Eye (tissue), 1 donor: Measurements from ENCODE around the gene ARMC9.
"Not testable (repeated sequence)": the region's sequence is repeated elsewhere in the genome, so short reads cannot be mapped to it uniquely, and the experiment has no call there.

ENCODE experiments used
- DNase-seq: peaks from one replicate; pipeline ENCODE4 v3.0.0-alpha.2; 2015

Gene ARMC9

DNA sequence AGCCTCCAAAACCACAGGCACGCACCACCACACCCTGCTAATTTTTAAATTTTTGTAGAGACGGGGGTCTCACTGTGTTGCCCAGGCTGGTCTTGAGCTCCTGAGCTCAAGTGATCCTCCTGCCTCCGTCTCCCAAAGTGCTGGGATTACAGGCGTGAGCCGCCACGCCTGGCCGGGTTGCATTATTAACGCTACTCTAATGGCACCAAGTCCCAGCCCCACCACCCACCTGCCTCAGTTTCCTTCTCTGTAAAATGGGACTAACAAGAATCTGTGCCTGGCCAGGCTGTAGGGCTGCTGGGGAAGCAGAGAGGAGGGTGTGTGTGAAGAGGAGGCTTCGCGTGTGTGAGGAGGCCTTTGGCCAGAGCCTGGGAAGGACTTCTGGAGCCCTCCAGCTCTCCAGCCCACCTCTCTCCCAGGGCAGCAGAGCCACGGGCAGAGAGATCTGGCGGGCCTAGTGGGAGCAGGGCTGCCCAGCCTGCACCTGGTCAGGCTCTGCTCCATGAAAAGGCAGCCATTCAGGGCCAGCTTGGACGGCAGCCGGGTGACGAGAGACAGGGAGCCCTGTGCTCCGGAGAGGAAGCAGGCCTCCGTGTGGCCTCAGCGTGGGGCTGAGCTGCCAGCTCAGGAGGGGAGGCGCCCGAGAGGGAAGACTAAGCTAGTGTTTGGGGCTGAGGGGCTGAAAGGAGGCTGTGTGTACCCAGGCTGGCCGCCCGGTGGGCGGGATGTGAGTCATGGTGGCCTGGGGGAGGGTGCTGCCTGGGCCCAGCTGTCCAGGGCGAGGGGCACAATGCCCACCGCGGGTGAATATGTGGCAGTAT lies 189.7 kb downstream of the ARMC9 start:
- no peak for DNase-seq

DNA sequence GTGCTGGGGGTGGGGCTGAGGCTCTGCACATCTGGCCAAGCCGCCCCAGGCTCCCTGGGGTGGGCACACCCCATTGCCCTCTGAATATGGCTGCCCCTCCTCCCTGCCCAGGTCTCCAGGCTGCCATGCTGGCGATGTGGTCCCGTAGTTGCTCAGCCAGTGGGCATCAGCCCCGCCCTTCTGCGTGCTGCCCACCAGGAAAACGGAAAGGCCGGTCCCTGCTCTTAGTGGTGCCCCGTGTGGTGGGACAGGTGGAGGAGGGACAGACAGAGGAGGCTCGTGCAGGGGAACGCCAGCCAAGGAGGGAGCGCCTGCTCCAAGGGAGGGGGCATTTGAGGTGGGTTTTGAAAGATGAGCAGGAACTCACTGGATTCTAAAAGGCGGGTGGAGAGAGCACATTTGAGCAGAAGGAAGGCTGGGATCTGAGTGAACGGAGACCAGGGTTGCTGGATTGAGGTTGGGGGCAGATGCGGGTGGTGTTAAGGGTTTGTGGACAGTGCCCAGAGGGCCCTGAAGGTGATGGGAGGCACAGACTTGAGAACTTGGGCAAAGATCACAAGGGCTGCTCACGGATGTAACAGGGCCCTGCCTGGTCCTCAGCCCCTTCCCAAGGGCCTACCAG lies 190.4 kb downstream of the ARMC9 start:
- no peak for DNase-seq

DNA sequence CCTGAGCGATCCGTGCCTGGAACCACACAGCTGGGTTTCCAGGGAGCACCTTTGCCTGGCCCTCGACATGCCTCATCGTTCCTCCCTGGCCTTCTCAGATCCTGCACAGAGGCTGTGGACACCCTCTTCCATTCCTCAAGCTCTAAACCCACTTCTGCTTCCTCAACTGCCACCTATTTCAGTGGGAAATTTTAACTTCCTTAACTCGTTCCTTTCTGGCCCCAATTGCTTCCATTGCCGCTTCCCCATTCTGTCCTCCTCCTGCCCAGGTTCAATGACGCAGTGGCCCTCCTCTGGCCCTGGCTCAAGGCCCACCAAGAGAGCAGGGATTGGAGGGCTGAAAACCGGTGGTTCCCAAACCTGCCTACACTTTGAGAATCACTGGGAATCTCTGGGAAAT lies 192.2 kb downstream of the ARMC9 start:
- DNase-seq: no peak

DNA sequence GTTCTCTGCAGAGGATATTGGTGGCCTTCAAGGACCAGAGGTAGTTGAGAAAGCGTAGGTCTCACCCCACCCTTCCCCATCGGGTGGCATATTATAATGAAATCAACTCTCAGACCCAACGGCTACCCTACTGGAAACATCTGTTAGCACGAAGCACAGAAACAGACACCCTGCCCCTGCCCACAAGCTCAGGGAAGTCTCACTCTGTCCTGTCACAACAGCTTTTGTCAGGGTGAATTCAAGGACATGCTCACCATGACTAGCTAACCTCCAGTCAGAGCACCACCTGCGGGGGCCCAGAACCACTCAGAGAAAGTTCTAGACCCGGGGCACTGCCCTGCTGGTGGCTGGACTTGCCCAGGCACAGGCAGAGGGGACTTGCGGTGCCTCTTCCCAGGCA lies 193.6 kb downstream of the ARMC9 start:
- no peak for DNase-seq

DNA sequence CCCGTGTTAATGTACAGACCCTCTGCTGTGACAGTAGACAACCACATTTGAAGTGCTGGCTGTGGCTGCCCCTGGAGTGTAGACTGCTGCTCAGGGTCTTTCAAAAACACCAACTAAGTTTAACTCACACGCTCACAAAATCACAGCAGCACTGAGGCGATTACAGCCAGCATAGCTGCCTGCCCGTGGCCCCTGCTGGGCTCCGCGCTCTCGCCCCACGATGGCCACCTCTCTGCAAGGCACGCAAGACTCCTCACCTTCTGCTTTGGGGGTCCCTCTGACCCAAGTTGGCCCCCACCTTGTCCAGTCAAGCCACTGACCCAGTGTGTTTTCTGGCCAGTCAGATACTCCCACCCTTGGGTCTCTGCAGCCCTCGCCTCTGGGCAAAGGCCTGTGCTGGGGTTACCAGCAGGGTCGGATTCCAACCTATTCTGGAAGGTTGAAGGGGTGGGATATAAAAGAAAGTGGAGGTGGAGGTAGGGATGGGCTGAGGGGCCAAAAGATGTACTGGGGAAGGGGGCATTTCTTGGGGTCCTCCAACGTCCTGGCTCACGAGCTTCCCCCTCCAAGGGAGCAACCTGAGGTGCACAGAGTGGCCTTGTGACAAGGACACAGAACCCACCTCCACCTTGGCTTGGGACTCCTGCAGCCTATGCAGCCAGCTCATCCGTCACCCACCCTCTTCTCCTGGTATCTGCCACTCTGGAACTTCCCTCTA lies 194.2 kb downstream of the ARMC9 start:
- DNase-seq: no peak

DNA sequence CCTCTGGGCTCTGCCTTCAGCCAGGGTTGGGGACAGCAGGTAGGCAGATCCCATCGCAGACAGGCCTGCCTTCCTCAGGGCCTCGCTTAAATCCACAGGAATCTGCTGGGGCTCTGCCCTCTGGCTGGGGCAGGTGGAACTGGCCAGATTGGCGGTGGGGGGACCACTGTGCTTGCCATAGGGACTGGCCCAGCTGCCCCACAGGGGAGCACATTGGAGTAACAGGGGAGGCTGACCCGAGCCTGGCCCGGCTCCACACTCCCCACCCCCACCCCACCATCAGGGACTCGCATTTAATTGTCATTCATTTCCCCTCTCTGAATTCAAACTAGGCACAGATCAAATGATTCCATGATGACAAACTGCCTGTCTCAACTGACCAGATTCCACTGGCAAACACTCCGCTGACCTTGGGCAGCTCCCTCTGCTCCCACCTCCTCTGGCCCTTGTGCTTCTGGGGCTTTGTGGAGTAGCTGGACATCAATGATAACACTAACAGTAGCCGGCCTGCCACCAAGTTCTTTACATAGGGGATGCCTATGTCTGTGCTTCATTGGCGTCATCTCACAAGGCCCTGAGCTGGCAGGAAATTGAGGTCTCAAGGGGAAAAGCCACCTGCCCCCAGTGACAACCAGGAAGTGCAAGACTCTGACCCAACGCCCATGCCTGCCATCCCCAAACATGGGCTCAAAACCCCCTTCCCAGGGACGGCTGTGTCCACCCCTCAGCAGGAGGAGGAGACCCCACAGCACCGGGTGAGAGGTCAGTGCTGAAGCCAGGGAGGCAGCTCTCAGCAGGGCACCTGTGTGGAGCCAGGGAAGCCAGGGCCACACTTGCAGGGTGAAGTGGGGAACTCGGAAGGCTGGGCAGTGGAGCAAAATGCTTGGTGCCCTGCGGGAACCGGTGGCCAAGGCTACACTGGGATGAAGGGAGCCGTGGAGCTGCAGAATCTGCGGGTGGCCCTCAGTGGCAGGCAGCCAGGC lies 195.0 kb downstream of the ARMC9 start:
- DNase-seq: no peak

DNA sequence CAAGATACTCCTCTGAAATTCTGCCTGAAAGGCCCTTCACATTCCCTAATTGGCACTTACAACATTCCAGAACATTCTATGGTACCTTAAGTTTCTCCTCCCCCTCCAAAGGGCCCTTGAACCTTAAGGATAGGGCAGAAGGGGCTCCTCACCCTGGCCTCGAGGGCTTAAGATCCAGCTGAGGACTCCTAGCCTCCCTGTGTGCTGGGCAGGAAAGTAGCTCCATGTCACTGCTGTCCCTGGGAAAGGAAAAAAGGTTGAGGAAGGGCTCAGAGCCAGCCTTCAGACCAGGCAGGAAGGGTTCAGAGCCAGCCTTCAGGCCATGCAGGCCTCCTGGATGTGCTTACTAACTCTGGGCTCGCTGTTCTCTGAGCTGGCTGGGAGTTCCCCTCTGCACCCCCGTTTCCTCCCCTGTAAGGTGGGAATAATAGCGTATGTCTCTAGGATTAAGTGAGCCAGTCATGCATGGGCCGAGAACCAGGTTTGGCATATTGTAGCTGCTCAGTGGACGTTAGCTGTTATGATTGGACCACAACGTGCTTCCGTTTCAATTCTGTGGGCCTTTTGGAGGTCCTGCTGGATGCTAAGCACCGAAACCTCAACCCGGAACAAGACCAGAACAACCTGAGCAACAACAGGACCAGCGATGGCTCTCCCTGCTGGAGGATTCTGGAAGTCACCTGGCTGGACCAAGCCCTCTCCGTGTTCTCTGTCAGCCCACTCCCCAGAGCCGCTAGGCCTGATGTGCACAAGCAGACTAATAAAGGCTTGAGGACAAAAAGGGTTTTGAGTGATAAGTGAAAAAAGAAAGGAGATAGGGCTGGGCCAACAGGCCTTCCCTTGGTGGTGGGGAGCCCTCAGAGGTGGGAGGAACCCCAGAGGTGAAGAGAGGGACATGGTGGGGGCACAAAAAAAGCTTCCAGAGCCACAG lies 196.0 kb downstream of the ARMC9 start:
- no peak for DNase-seq

DNA sequence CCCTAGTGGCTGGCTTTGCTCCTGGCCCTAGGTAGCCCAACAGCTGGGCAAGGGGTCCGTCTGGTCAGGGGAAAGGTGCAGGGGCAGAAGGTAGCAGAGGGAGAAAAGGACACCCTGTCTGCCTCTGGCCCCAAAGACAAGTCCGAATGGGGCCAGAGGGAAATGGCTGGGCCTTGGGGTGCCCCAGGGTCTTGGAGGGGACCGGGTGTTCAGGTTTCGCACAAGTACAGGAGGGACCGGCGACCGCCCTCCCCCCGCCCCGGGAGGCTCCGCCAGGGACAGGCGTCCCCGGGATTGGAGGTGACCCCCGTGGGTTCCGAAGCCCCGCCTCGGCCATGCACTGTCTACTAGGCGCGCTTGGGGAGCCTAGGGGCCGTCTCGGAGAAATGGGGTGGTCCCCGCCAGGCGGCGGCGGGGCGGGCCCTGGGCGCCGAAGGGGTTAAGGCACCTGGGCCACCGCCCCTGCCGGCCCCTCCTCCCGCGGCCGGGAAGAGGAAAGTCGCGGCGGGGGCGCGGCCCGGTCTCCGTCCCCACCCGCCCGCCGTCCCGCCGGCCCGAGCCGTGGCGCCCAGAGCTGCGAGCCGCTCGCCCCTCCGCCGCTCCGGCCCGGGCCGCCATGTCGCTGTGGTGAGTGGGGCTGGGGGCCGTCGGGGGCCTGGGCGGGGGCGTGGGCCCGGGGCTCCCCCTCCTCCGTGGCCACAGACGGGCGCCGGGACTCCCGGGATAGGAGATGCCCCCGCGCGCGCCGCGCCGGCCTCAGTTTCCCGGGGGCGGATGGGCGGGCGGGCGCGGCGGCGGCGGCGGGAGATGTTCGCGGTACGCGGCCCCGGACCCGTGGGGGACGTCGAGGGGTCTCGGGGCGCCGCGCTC lies 197.0 kb downstream of the ARMC9 start, which contains the start of gene B3GNT7:
Gene B3GNT7 (plus strand): TSS at position 523 of the 870 bp plus-strand sequence. CDS start 94 bp downstream, at position 617.
- no peak for DNase-seq

DNA sequence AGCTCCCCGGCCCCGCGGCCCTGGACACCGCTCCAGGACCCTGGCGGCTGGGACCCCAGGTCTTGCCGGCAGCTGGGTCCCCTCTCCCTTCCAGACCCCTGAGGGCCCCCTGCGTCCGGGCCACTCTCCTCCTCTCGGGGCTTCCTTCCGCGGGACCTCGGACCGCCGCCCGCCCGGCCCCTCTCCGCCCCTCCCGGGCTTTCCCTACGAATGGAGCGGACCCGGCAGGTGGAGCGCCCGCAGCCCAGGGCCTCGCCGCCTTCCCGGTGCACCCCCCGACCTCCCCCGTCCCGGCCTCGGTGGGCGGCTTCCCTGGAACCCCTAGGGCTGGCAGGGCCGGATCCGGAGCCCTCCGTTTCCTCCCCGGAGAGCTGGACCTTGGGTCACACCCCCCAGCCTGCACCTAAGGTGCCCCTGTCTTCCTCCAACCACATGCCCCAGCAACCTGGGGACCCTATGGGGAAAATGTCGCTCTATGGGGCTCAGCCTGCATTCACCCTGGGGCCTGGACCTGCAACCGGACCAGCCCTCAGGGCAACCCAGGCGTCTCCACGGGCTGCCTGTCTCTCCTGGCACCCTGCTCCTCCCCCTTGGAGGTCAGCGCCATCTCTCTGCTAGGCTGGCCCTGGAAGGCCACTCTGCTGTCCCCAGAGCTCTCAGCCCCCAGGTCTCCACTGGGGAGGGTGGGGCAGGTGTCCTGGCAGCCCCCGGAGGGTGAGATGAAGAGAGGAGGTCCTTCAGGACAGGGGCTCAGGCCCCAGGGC lies 197.8 kb downstream of the ARMC9 start:
- DNase-seq: no peak

DNA sequence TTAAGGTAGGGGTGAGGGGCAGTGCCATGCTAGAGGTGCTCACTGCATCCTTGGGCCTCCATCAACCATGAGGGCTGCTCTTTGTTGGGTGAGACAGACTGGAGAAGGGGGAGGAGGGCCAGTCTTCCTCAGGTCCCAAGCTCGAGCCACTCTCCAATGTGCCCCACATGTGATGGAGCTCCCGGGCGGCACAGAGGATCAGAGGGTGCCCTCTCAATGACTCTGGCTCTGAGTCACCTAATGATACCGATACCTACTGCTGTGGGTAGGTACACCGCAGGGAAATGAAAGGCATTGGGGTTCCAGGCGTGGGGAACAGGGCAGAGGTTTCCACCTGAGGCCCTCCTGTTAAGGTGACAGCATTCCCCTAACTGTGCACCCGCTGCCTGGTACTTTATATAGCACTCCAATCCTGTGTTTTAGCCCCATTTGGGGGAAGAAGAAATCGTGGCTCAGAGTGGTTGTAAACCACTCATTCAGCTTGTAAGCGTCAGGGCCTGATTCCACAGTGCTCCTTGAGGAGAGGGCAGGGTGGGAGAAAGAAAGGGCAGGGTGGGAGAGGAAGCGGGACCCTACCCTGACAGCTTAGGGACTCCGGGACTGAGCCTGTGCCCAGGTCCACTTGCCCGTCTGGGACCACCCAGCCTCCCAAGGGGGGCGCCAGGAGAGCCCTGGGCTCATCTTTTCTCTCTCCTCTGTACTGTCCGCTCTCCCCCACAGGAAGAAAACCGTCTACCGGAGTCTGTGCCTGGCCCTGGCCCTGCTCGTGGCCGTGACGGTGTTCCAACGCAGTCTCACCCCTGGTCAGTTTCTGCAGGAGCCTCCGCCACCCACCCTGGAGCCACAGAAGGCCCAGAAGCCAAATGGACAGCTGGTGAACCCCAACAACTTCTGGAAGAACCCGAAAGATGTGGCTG lies 198.8 kb downstream of the ARMC9 start:
- DNase-seq: no peak

DNA sequence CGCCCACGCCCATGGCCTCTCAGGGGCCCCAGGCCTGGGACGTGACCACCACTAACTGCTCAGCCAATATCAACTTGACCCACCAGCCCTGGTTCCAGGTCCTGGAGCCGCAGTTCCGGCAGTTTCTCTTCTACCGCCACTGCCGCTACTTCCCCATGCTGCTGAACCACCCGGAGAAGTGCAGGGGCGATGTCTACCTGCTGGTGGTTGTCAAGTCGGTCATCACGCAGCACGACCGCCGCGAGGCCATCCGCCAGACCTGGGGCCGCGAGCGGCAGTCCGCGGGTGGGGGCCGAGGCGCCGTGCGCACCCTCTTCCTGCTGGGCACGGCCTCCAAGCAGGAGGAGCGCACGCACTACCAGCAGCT lies 199.5 kb downstream of the ARMC9 start:
- DNase-seq: no peak

DNA sequence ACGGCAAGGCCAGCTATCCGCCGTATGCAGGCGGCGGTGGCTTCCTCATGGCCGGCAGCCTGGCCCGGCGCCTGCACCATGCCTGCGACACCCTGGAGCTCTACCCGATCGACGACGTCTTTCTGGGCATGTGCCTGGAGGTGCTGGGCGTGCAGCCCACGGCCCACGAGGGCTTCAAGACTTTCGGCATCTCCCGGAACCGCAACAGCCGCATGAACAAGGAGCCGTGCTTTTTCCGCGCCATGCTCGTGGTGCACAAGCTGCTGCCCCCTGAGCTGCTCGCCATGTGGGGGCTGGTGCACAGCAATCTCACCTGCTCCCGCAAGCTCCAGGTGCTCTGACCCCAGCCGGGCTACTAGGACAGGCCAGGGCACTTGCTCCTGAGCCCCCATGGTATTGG lies 200.2 kb downstream of the ARMC9 start:
- no peak for DNase-seq

DNA sequence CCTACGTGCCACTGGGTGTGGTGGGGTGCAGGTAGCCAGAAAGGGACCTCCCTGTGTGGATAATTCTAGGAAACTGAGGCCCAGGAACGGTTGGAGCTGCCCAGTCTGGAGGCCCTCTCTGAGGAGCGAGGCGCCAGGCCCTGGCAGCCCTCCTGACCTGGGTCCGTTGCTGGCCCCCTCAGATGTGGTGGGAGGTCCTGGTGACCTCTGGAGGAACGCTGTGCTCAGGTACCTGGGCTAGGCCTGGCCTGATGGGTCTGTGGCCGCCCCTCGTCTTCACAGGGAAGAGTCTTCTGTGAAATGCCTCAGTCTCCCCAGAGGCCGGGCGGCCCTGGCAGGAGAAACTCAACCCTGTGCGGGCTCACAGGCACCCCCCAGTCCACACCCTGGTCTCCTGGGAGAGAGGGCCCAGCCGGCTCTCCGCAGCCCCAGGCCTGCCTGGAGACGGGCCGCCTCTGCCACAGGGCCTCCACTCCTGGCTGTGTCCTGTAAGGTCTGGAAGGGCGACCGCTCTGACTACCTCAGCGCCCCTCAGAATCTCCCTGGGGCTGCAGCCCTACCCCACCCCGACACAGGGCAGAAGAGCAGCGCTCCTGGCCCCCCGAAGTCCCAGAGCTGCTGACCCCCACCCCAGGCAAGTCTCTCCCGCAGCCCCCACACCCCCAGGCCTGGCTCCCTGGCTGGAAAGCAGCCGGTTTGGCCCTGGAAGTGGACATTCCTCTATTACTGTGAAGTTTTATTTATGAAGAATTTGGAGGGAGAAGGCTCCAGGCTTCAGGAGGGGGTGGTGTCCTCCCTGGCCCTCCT lies 200.8 kb downstream of the ARMC9 start:
- DNase-seq: no peak

DNA sequence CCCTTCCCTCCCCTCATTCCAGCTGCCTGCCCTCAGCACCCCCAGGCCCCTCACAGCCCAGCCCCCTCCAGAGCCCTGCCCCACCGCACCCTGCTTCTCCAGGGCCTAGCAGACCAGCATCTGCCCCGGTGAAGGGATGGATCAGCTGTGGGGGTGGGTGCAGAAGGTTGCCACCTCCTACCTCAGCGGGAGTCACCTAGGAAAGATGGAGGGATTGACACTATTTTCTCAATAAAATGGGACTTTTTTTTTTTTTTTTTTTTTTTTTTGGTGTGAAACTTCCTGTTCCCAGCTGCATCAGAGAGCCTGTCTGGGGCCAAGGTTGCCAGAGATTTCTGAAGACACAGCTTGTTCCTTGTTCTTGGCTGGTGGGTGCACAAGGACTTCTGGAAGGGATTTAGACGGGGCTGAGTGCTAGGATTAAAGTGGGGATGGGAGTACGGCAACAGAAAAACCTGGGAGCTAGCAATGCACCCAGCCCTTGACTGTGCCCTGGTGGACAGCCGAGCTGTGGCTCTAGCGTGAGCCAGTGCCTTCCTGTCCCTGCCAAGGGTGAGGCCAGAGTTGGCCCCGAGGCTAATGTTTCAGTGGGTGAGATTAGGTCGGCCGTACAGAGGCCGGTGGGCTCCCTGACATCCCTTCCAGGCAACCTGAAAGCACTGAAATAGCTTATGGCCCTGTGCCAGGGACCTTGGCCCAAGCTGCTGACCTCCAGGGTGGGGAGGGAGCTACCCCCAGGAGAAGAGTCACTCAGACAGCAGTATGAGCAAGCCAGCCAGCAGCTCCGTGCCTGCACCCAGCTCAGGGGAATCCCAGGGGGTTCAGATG lies 201.6 kb downstream of the ARMC9 start:
- no peak for DNase-seq

DNA sequence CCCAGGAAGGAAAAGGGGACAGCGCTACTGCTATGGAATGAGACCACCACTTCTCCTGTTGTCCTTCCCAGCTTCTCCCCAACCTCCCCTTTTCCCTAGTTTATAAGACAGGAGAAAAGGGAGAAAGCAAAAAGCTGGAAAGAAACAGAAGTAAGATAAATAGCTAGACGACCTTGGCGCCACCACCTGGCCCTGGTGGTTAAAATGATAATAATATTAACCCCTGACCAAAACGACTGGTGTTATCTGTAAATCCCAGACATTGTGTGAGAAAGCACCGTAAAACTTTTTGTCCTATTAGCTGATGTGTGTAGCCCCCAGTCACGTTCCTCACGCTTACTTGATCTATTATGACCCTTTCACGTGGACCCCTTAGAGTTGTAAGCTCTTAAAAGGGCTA lies 202.2 kb downstream of the ARMC9 start:
- not testable (repeated sequence) for DNase-seq

DNA sequence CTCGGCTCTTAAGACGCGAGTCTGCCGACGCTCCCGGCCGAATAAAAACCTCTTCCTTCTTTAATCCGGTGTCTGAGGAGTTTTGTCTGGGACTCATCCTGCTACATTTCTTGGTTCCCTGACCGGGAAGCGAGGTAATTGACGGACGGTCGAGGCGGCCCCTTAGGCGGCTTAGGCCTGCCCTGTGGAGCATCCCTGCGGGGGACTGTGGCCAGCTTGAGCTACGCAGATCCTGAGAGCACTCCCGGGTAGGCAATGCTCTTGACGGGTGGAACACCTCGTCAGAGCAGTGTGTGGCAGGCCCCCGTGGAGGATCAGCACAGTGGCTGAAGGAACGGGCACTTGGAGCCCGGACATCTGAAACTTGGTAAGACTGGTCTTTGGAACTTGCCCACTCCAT lies 202.7 kb downstream of the ARMC9 start:
- DNase-seq: not testable (repeated sequence)
